ENCODE data around the gene RPS19. TPM values are rescaled to one million over a fixed set of nuclear protein-coding genes. Genes with fewer than 3 reads are reported as not detected.
"Not testable (repeated sequence)": the region's sequence is repeated elsewhere in the genome, so short reads cannot be mapped to it uniquely, and the experiment has no call there.

RPS19 gene
- polyA plus RNA-seq, 1 experiment = 1,320 TPM

DNA sequence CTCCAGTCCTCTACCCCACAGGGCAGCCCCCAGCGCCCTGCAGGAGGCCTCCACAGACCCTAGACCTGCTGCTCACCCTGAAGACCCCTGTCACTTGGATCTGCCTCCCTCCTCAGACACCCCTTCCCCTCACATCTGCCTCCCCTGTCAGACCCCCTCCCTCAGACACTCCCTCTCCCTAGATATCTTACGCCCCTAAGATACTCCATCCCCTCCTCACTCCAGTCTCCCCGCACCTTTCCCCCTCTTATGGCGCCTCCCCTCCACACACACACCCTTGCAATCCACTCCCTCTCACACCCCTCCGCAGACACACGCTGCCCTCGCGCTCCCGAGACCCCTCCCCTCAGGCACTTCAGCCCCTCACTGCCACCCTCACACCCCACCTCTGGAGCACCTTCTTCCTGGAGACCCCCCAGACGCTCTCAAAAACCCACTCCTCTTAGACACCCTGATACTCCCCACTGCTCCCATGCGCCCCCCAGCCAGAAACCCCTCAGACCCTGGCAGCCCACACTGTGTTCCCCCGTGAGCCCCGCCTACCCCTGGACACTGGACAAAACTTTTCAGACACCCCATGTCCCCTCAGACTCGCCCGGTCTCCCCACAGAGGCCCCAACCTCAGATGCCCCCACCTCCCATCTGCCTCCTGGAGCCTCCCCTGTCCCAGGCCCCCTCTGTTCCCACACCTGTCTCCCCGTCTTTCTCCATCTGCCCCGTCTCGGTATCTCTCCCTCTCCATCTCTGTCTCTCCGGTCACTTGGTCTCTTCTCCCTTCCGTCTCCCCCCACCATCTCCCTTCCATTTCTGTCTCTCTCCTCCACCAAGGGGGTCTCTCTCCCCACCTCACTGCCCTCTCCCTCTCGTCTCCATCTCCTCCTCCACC, 53.7 kb downstream of the RPS19 start:
- no peak overlapping the region for H3K27ac ChIP-seq (ENCODE audit: low read depth, low read length)
- TF ChIP-seq, protein P1, sequence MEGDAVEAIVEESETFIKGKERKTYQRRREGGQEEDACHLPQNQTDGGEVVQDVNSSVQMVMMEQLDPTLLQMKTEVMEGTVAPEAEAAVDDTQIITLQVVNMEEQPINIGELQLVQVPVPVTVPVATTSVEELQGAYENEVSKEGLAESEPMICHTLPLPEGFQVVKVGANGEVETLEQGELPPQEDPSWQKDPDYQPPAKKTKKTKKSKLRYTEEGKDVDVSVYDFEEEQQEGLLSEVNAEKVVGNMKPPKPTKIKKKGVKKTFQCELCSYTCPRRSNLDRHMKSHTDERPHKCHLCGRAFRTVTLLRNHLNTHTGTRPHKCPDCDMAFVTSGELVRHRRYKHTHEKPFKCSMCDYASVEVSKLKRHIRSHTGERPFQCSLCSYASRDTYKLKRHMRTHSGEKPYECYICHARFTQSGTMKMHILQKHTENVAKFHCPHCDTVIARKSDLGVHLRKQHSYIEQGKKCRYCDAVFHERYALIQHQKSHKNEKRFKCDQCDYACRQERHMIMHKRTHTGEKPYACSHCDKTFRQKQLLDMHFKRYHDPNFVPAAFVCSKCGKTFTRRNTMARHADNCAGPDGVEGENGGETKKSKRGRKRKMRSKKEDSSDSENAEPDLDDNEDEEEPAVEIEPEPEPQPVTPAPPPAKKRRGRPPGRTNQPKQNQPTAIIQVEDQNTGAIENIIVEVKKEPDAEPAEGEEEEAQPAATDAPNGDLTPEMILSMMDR (IDR thresholded peaks at IDR 0.05; ENCODE audit: low read depth, low read length) = no peak
- H3K9me3 ChIP-seq (ENCODE audit: control insufficient read depth, insufficient read depth, low read length) = no peaks in the 10 kb centered on the region; the same call in 1 of the 2 replicates
- peaks cover 74% of the 10 kb centered on the region for H3K27me3 ChIP-seq (ENCODE audit: control insufficient read depth, insufficient read depth, low read length)
- POLR2A ChIA-PET = no interaction called here
- CTCF ChIA-PET = no interaction called here
- DNase-seq (ENCODE audit: low read depth, low spot score) = no peak
- no peak overlapping the region for H3K4me3 ChIP-seq (ENCODE audit: low read depth, low read length)

DNA sequence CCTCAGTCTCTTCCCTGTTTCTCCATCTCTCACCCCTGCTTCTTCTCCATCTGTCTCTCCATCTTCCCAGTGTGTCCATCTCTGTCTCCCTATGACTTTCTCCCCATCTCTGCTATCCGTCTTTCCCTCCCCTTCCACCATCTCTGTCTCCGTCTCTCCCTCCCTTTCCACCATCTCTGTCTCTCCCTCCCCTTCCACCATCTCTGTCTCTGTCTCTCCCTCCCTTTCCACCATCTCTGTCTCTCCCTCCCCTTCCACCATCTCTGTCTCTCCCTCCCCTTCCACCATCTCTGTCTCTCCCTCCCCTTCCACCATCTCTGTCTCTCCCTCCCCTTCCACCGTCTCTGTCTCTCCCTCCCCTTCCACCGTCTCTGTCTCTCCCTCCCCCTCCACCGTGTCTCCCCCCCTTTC, 54.4 kb downstream of the RPS19 start:
- CTCF ChIA-PET; H3K27ac ChIP-seq (ENCODE audit: low read depth, low read length); DNase-seq (ENCODE audit: low read depth, low spot score); POLR2A ChIA-PET; H3K4me3 ChIP-seq (ENCODE audit: low read depth, low read length); H3K9me3 ChIP-seq (ENCODE audit: control insufficient read depth, insufficient read depth, low read length): not testable (repeated sequence)
- H3K27me3 ChIP-seq (ENCODE audit: control insufficient read depth, insufficient read depth, low read length) = peaks cover 74% of the 10 kb centered on the region

DNA sequence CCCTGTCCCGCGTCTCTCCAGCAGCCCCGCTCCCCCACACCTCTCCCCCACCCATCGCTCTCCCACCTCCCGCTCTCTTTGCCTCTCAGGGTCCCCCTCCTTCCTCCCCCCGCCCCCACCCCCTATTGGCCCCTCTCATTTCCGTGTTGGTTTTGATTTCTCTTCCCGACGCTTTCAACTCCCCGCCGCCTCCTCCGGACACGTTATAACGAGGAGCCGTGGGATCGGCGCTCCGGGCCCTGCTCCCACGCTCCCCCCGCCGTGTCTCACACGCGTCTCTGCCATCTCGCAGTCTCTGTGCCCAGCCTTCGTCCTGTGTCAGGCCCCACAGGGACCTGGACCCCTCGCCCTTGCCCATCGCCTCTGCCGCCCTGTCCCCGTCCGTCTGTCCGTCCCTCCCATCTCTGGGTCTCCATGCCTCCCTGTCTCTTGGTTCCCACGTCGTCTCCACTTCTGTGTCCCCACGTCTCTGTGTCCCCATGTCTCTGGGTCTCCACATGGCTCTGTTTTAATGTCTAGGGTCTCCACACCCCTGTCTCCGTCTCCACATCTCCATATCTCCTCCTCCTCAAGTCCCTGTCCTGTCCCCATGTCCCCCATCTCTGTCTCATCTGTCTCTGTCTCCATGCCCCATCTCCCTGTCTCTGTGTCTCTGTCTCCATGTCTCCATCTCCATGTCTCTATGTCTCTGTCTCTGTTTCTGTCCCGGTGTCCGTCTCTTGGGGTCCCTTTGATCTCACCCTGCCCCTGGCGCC, 55.1 kb downstream of the RPS19 start:
- TF ChIP-seq, protein P1 (IDR thresholded peaks at IDR 0.05; ENCODE audit: low read depth, low read length) = no peak
- Histone ChIP-seq H3K27ac (ENCODE audit: low read depth, low read length) (no peak overlapping the region), H3K4me3 (ENCODE audit: low read depth, low read length) (no peak overlapping the region), H3K27me3 (ENCODE audit: control insufficient read depth, insufficient read depth, low read length) (peaks cover 72% of the 10 kb centered on the region), H3K9me3 (ENCODE audit: control insufficient read depth, insufficient read depth, low read length) (no peaks in the 10 kb centered on the region; the same call in none of the 2 replicates)
- ChIA-PET POLR2A (no interaction called here), CTCF (no interaction called here)
- DNase-seq (ENCODE audit: low read depth, low spot score) = no peak

DNA sequence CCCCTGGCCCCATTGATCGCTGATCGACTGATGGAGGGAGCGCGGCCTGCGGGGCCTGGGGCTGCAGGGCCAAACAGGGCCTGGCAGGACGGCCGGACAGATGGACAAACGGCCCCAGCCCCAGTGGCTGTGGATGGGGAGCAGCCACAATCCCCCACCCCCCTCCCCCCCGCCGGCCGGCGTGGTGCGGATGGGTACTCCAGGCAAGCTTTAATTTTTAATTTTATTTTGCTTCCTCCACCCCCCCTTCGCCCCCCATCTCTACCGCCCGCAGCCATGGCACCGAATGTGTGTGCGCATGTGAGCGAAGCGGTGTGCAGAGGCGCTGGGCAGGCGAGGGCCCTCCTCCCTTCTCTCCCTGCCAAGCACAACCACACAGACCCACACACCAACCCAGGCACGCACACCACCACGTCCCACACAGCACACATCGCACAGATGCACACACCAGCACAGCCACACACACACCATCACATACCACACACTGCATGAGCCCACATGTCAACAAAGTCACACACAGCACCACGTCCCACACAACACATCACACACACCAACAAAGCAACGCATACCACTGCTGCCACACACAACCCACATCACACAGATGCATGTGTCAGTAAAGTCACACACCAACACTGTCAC, 55.8 kb downstream of the RPS19 start:
- ChIA-PET CTCF (no interaction called here), POLR2A (no interaction called here)
- Histone ChIP-seq H3K9me3 (ENCODE audit: control insufficient read depth, insufficient read depth, low read length) (peaks cover 3% of the 10 kb centered on the region), H3K27me3 (ENCODE audit: control insufficient read depth, insufficient read depth, low read length) (peaks cover 77% of the 10 kb centered on the region), H3K4me3 (ENCODE audit: low read depth, low read length) (no peak overlapping the region), H3K27ac (ENCODE audit: low read depth, low read length) (no peak overlapping the region)
- no peak for DNase-seq (ENCODE audit: low read depth, low spot score)
- TF ChIP-seq, protein P1 (IDR thresholded peaks at IDR 0.05; ENCODE audit: low read depth, low read length) = no peak

DNA sequence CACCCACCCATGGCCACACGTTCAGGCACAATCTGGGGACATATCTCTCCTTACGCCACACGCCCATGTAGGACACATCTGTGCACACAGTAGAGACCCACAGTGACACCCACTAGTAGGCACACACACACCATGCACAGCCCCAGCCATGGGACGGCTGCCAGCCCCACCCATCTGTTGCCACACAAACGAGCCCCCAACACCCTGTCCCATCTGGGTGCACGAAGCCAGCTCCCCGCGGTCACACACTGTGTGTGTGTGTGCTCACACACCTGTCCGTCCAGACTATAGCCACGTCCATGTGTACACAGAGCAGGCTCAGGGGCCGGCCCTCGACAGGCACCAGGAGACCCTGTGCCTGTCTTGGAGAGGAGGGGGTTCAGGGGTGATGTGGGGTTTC, 57.6 kb downstream of the RPS19 start:
- H3K4me3 ChIP-seq (ENCODE audit: low read depth, low read length) = no peak overlapping the region
- POLR2A ChIA-PET = no interaction called here
- H3K27me3 ChIP-seq (ENCODE audit: control insufficient read depth, insufficient read depth, low read length) = peaks cover 78% of the 10 kb centered on the region
- CTCF ChIA-PET = no interaction called here
- no peak overlapping the region for H3K27ac ChIP-seq (ENCODE audit: low read depth, low read length)
- H3K9me3 ChIP-seq (ENCODE audit: control insufficient read depth, insufficient read depth, low read length) = peaks cover 5% of the 10 kb centered on the region
- TF ChIP-seq, protein P1 (IDR thresholded peaks at IDR 0.05; ENCODE audit: low read depth, low read length) = no peak
- no peak for DNase-seq (ENCODE audit: low read depth, low spot score)
